ACHN (cell line): Measurements from ENCODE around the gene HYAL2.
"Not testable (repeated sequence)": the region's sequence is repeated elsewhere in the genome, so short reads cannot be mapped to it uniquely, and the experiment has no call there.

ENCODE experiments used
- DNase-seq: peaks from one replicate; pipeline ENCODE4 v3.0.0-alpha.2; 2015
- in situ Hi-C: cut with HindIII; loops from 2 replicates; pipeline ENCODE4 v1.10.0; 2017; ENCODE audit warnings: low sequenced_read_pairs, low pct_ligation_motif_present, low pct_unique_long_range_greater_than_20kb

The HYAL2 gene

GRCh38 chr3:50278123-50278879, 44.2 kb downstream of the HYAL2 start:
- no peak for DNase-seq
- in situ Hi-C loops: no loop called here

GRCh38 chr3:50276762-50277101, 45.8 kb downstream of the HYAL2 start:
- no peak for DNase-seq
- in situ Hi-C loops: no loop called here

GRCh38 chr3:50275996-50276761, 46.4 kb downstream of the HYAL2 start:
- in situ Hi-C loops: no loop called here
- DNase-seq: no peak

- in situ Hi-C loops: no loop called here
- no peak for DNase-seq
These were observed 47.2 kb downstream of the HYAL2 start for GRCh38 chr3:50275141-50275995.

- in situ Hi-C loops: no loop called here
These were observed 48.0 kb downstream of the HYAL2 start for GRCh38 chr3:50274371-50275104.

GRCh38 chr3:50273689-50274065, 48.9 kb downstream of the HYAL2 start:
- in situ Hi-C loops: no loop called here

More at GRCh38 chr3:50274371-50275104, 48.0 kb downstream of the HYAL2 start:
- DNase-seq: peak; percentile 58

GRCh38 chr3:50272911-50273688, 49.4 kb downstream of the HYAL2 start:
- peak; percentile 72 for DNase-seq
- in situ Hi-C loops: no loop called here

More at GRCh38 chr3:50273689-50274065, 48.9 kb downstream of the HYAL2 start:
- no peak for DNase-seq

- DNase-seq, in situ Hi-C loops: not testable (repeated sequence)
These were observed 50.0 kb downstream of the HYAL2 start for GRCh38 chr3:50272538-50272910.

- in situ Hi-C loops: no loop called here
- no peak for DNase-seq
These were observed 51.1 kb downstream of the HYAL2 start for GRCh38 chr3:50271314-50271936.

- in situ Hi-C loops: no loop called here
- DNase-seq: no peak
These were observed 51.9 kb downstream of the HYAL2 start for GRCh38 chr3:50270422-50271224.

- DNase-seq: peak; percentile 29
- in situ Hi-C loops: no loop called here
These were observed 52.5 kb downstream of the HYAL2 start for GRCh38 chr3:50269977-50270413.

- in situ Hi-C loops: no loop called here
- DNase-seq: no peak
These were observed 53.1 kb downstream of the HYAL2 start for GRCh38 chr3:50269460-50269859.

GRCh38 chr3:50268703-50269451, 53.7 kb downstream of the HYAL2 start, which contains the start of gene SEMA3B:
SEMA3B (plus strand) TSS chr3:50269147; CDS start chr3:50269241, 94 bp downstream.
- in situ Hi-C loops: no loop called here
- DNase-seq: peak; percentile 48

GRCh38 chr3:50268276-50268675, 54.3 kb downstream of the HYAL2 start:
- DNase-seq: no peak
- in situ Hi-C loops: no loop called here
